Peyer's patch (tissue), 4 donors: ENCODE data around the gene NCK2. TPM values are rescaled to one million over a fixed set of nuclear protein-coding genes. Genes with fewer than 3 reads are reported as not detected.
"Not testable (repeated sequence)": the region's sequence is repeated elsewhere in the genome, so short reads cannot be mapped to it uniquely, and the experiment has no call there.

Source experiments
- DNase-seq, 3 donors: peaks; one replicate each; pipeline ENCODE4 v3.0.0-alpha.2; 2017 to 2019
- H3K27ac ChIP-seq, 4 donors: fragments of 200-600 bp; sonication (generic); one replicate each; pipeline ENCODE4 v1.5.1; 2016 to 2019
- H3K27me3 ChIP-seq, 2 donors: fragments of 200-600 bp; sonication (generic); one replicate each; pipeline ENCODE4 v1.5.1; 2019
- H3K36me3 ChIP-seq, 3 donors: fragments of 200-600 bp; sonication (generic); one replicate each; pipeline ENCODE4 v1.5.1; 2016 to 2019
- H3K4me1 ChIP-seq, 4 donors: fragments of 200-600 bp; sonication (generic); one replicate each; pipeline ENCODE4 v1.5.1; 2016 to 2019
- H3K4me3 ChIP-seq, 4 donors: fragments of 200-600 bp; sonication (generic); 1 replicate in 3 of 4; 2 replicates in 1 of 4; pipeline ENCODE4 v1.5.1; 2016 to 2019; ENCODE audit warnings: mild to moderate bottlenecking in 1 of 4
- H3K9me3 ChIP-seq, 4 donors: fragments of 200-600 bp; sonication (generic); one replicate each; pipeline ENCODE4 v1.5.1; 2016 to 2019; ENCODE audit warnings: mild to moderate bottlenecking in 1 of 4
- CTCF ChIP-seq, 6 experiments: fragments of 450-650 bp in 4 of 6; fragments of 200-600 bp in 2 of 6; sonication (generic) in 1 of 6; IDR thresholded peaks; one replicate each; pipeline ENCODE4 v1.5.1; 2017 to 2019; ENCODE audit warnings: antibody characterized with exemption in 6 of 6, mild to moderate bottlenecking in 3 of 6, moderate library complexity in 1 of 6
- POLR2A ChIP-seq, 2 donors: fragments of 450-650 bp; IDR thresholded peaks; one replicate each; pipeline ENCODE4 v1.5.1; 2017; ENCODE audit warnings: antibody characterized with exemption in 2 of 2, mild to moderate bottlenecking in 2 of 2, moderate library complexity in 2 of 2
- total RNA-seq, 4 donors: library from RNA; depleted of rRNA; stranded (reverse); fragments of >200 nt; gene quantifications; one replicate each; pipeline ENCODE4 v1.1.0, GENCODE V29; 2016

Gene NCK2
- total RNA-seq, 4 donors from 2014 or later = 58.6 to 94.5 (median 85.8) TPM

- TF ChIP-seq POLR2A (IDR thresholded peaks at IDR 0.05) = no peak
- TF ChIP-seq CTCF (IDR thresholded peaks at IDR 0.05) = no peak
- H3K4me1 ChIP-seq = peaks cover 0 to 40% (median 0%) of the 10 kb centered on the region in 4 donors
Measured at GRCh38 chr2:105769504-105769903, 24.8 kb downstream of the NCK2 start.

GRCh38 chr2:105770149-105770548, 25.4 kb downstream of the NCK2 start:
- no peaks in the 10 kb centered on the region for H3K9me3 ChIP-seq
- no peak overlapping the region for H3K27ac ChIP-seq
- no peak overlapping the region for H3K4me3 ChIP-seq
- DNase-seq = no peak
- H3K4me1 ChIP-seq = peaks cover 0 to 40% (median 0%) of the 10 kb centered on the region in 4 donors
- H3K27me3 ChIP-seq = no peaks in the 10 kb centered on the region
- no peaks in the 10 kb centered on the region for H3K36me3 ChIP-seq
- TF ChIP-seq POLR2A (IDR thresholded peaks at IDR 0.05) (no peak), CTCF (IDR thresholded peaks at IDR 0.05) (no peak)

More at GRCh38 chr2:105769504-105769903, 24.8 kb downstream of the NCK2 start:
- Histone ChIP-seq H3K27ac (no peak overlapping the region), H3K27me3 (no peaks in the 10 kb centered on the region), H3K36me3 (no peaks in the 10 kb centered on the region), H3K9me3 (no peaks in the 10 kb centered on the region), H3K4me3 (no peak overlapping the region)
- no peak for DNase-seq

GRCh38 chr2:105771291-105771690, 26.6 kb downstream of the NCK2 start:
- H3K27me3 ChIP-seq, H3K27ac ChIP-seq, H3K9me3 ChIP-seq, H3K36me3 ChIP-seq, DNase-seq, H3K4me3 ChIP-seq: not testable (repeated sequence)
- H3K4me1 ChIP-seq = peaks cover 0 to 38% (median 7%) of the 10 kb centered on the region in 4 donors

GRCh38 chr2:105771836-105772235, 27.1 kb downstream of the NCK2 start:
- Histone ChIP-seq H3K36me3 (no peaks in the 10 kb centered on the region), H3K4me1 (peaks cover 0 to 41% (median 12%) of the 10 kb centered on the region in 4 donors), H3K27ac (peak overlapping the region in 3 of 4 donors; percentile 0 to 34 (median 25)), H3K9me3 (no peaks in the 10 kb centered on the region), H3K4me3 (no peak overlapping the region), H3K27me3 (no peaks in the 10 kb centered on the region)
- TF ChIP-seq CTCF (IDR thresholded peaks at IDR 0.05) = no peak
- TF ChIP-seq POLR2A (IDR thresholded peaks at IDR 0.05) = no peak
- peak in 1 of 3 donors; percentile 44 for DNase-seq

- peaks cover 0 to 46% (median 16%) of the 10 kb centered on the region in 4 donors for H3K4me1 ChIP-seq
- H3K9me3 ChIP-seq = no peaks in the 10 kb centered on the region
- no peaks in the 10 kb centered on the region for H3K36me3 ChIP-seq
- DNase-seq = peak in 2 of 3 donors; percentile 12 to 31
- TF ChIP-seq CTCF (IDR thresholded peaks at IDR 0.05) (no peak), POLR2A (IDR thresholded peaks at IDR 0.05) (no peak)
- no peaks in the 10 kb centered on the region for H3K27me3 ChIP-seq
- peak overlapping the region in 2 of 4 donors; percentile 0 to 34 for H3K27ac ChIP-seq
- H3K4me3 ChIP-seq = no peak overlapping the region
Measured at GRCh38 chr2:105772362-105772761, 27.6 kb downstream of the NCK2 start.

- Histone ChIP-seq H3K27me3 (no peaks in the 10 kb centered on the region), H3K27ac (no peak overlapping the region), H3K9me3 (no peaks in the 10 kb centered on the region), H3K4me1 (peaks cover 0 to 55% (median 21%) of the 10 kb centered on the region in 4 donors), H3K36me3 (no peaks in the 10 kb centered on the region), H3K4me3 (no peak overlapping the region)
- no peak for TF ChIP-seq POLR2A (IDR thresholded peaks at IDR 0.05)
- no peak for TF ChIP-seq CTCF (IDR thresholded peaks at IDR 0.05)
- DNase-seq = peak in 2 of 3 donors; percentile 12 to 40
Measured at GRCh38 chr2:105773568-105773967, 28.9 kb downstream of the NCK2 start.
